GM19328 (cell line): ENCODE results near the gene IFIT1B.
A peak's percentile ranks its signal among the peaks of the same experiment; 100 is the strongest.
"Not testable (repeated sequence)": the region's sequence is repeated elsewhere in the genome, so short reads cannot be mapped to it uniquely, and the experiment has no call there.

ENCODE experiments used
- ATAC-seq: cut with Tn5 transposase; IDR thresholded peaks from one replicate; pipeline ENCODE4 v1.9.1; 2021; ENCODE audit warnings: mild to moderate bottlenecking, moderate library complexity; ENCODE audit not compliant: unreplicated experiment

Gene IFIT1B

GRCh38 chr10:89379103-89379502 is 1.2 kb downstream of the IFIT1B start:
- no peak for ATAC-seq

GRCh38 chr10:89382757-89383156 is 4.9 kb downstream of the IFIT1B start:
- no peak for ATAC-seq

GRCh38 chr10:89384474-89385340 is 6.9 kb downstream of the IFIT1B start:
- no peak for ATAC-seq

- no peak for ATAC-seq
Measured at GRCh38 chr10:89388806-89389205, 10.9 kb downstream of the IFIT1B start.

- no peak for ATAC-seq
Measured at GRCh38 chr10:89389254-89389653, 11.4 kb downstream of the IFIT1B start.

- no peak for ATAC-seq
Measured at GRCh38 chr10:89390476-89391225, 12.8 kb downstream of the IFIT1B start.

- not testable (repeated sequence) for ATAC-seq
Measured at GRCh38 chr10:89391226-89391576, 13.3 kb downstream of the IFIT1B start.

- peak; percentile 71 for ATAC-seq
Measured at GRCh38 chr10:89391907-89392756, 14.3 kb downstream of the IFIT1B start, which contains the start of gene IFIT1. TSS of gene IFIT1 (plus strand) at chr10:89392623. CDS start at chr10:89392713, 90 bp downstream.

GRCh38 chr10:89392974-89393373 is 15.1 kb downstream of the IFIT1B start:
- no peak for ATAC-seq

- ATAC-seq, result no peak
Measured at GRCh38 chr10:89393898-89394297, 16.0 kb downstream of the IFIT1B start.

- no peak for ATAC-seq
Measured at GRCh38 chr10:89395141-89395540, 17.3 kb downstream of the IFIT1B start.

GRCh38 chr10:89398003-89398749 is 20.3 kb downstream of the IFIT1B start:
- ATAC-seq, result no peak

- no peak for ATAC-seq
Measured at GRCh38 chr10:89399956-89400355, 22.1 kb downstream of the IFIT1B start.

- no peak for ATAC-seq
Measured at GRCh38 chr10:89403043-89403442, 25.2 kb downstream of the IFIT1B start.

- no peak for ATAC-seq
Measured at GRCh38 chr10:89404104-89405047, 26.5 kb downstream of the IFIT1B start.

GRCh38 chr10:89406178-89406577 is 28.3 kb downstream of the IFIT1B start:
- not testable (repeated sequence) for ATAC-seq

GRCh38 chr10:89407792-89408191 is 29.9 kb downstream of the IFIT1B start:
- ATAC-seq, result not testable (repeated sequence)

- ATAC-seq, result not testable (repeated sequence)
Measured at GRCh38 chr10:89409282-89409681, 31.4 kb downstream of the IFIT1B start.

- not testable (repeated sequence) for ATAC-seq
Measured at GRCh38 chr10:89410551-89410950, 32.7 kb downstream of the IFIT1B start.
